ENCODE results near the gene MACROD2. TPM values are rescaled to one million over a fixed set of nuclear protein-coding genes. Genes with fewer than 3 reads are reported as not detected.

MACROD2 gene
- total RNA-seq, 5 donors from 2014 or later (not counting 1 experiment from before 2014, with no cell fraction given) = 0.23 to 1.3 (median 0.51) TPM; not detected in 2

- H3K36me3 ChIP-seq (ENCODE audit: control insufficient read depth in 2 of 2, extremely low read depth in 1 of 2, insufficient read depth in 1 of 2, low read length in 1 of 2) = no peaks in the 10 kb centered on the region
- CTCF ChIA-PET = no interaction called here
- peaks cover 12 to 21% (median 17%) of the 10 kb centered on the region in 3 donors for H3K9me3 Mint-ChIP-seq
- no peak overlapping the region for H3K4me3 Mint-ChIP-seq
- H3K4me3 ChIP-seq (ENCODE audit: control insufficient read depth in 1 of 2, extremely low read depth in 1 of 2, low read length in 1 of 2) = no peak overlapping the region
- no peak overlapping the region for H3K27ac Mint-ChIP-seq
- no peaks in the 10 kb centered on the region for H3K27me3 Mint-ChIP-seq
- DNase-seq = no peak
- WGBS (ENCODE audit: insufficient coverage) = 73% methylated on average over 1 of the region's 1 CpG
- no peaks in the 10 kb centered on the region for H3K9me3 ChIP-seq
- no peaks in the 10 kb centered on the region for H3K4me1 Mint-ChIP-seq
- ATAC-seq (replicated peaks in 1 of 4) = no peak
- H3K36me3 Mint-ChIP-seq = no peaks in the 10 kb centered on the region
- H3K27me3 ChIP-seq (replicated peaks in 1 of 2; ENCODE audit: control insufficient read depth in 2 of 2, extremely low read depth in 1 of 2, insufficient read depth in 2 of 2, low read length in 1 of 2) = no peaks in the 10 kb centered on the region
- no peak overlapping the region for H3K27ac ChIP-seq (ENCODE audit: low read length)
- POLR2A ChIA-PET = no interaction called here
- H3K4me1 ChIP-seq (ENCODE audit: control insufficient read depth in 1 of 2, extremely low read depth in 1 of 2, insufficient read depth in 2 of 2, low read length in 2 of 2) = no peaks in the 10 kb centered on the region
Observed at GRCh38 chr20:14643556-14643955, 648.2 kb downstream of the MACROD2 start.

GRCh38 chr20:14644306-14645097, 649.2 kb downstream of the MACROD2 start:
- H3K27me3 ChIP-seq (replicated peaks in 1 of 2; ENCODE audit: control insufficient read depth in 2 of 2, extremely low read depth in 1 of 2, insufficient read depth in 2 of 2, low read length in 1 of 2) = no peaks in the 10 kb centered on the region
- ATAC-seq (replicated peaks in 1 of 4) = no peak
- no peaks in the 10 kb centered on the region for H3K36me3 Mint-ChIP-seq
- H3K4me1 ChIP-seq (ENCODE audit: control insufficient read depth in 1 of 2, extremely low read depth in 1 of 2, insufficient read depth in 2 of 2, low read length in 2 of 2) = no peaks in the 10 kb centered on the region
- CTCF ChIA-PET = no interaction called here
- H3K27me3 Mint-ChIP-seq = no peaks in the 10 kb centered on the region
- no peaks in the 10 kb centered on the region for H3K9me3 ChIP-seq
- no peak overlapping the region for H3K4me3 Mint-ChIP-seq
- peaks cover 12 to 21% (median 17%) of the 10 kb centered on the region in 3 donors for H3K9me3 Mint-ChIP-seq
- no peak overlapping the region for H3K27ac Mint-ChIP-seq
- no peaks in the 10 kb centered on the region for H3K4me1 Mint-ChIP-seq
- H3K4me3 ChIP-seq (ENCODE audit: control insufficient read depth in 1 of 2, extremely low read depth in 1 of 2, low read length in 1 of 2) = no peak overlapping the region
- WGBS (ENCODE audit: insufficient coverage) = no CpG with 5 or more reads among the region's 2 CpGs
- DNase-seq = no peak
- no peaks in the 10 kb centered on the region for H3K36me3 ChIP-seq (ENCODE audit: control insufficient read depth in 2 of 2, extremely low read depth in 1 of 2, insufficient read depth in 1 of 2, low read length in 1 of 2)
- H3K27ac ChIP-seq (ENCODE audit: low read length) = no peak overlapping the region
- POLR2A ChIA-PET = no interaction called here

GRCh38 chr20:14647016-14647415, 651.7 kb downstream of the MACROD2 start:
- no peaks in the 10 kb centered on the region for H3K27me3 Mint-ChIP-seq
- CTCF ChIA-PET = no interaction called here

GRCh38 chr20:14649662-14650061, 654.3 kb downstream of the MACROD2 start:
- ATAC-seq (replicated peaks in 1 of 4) = no peak
- DNase-seq = no peak
- ChIA-PET CTCF (no interaction called here), POLR2A (no interaction called here)
- Mint-ChIP-seq H3K36me3 (no peaks in the 10 kb centered on the region), H3K27ac (no peak overlapping the region), H3K4me1 (no peaks in the 10 kb centered on the region), H3K9me3 (peaks cover 6 to 16% (median 8%) of the 10 kb centered on the region in 3 donors), H3K27me3 (no peaks in the 10 kb centered on the region), H3K4me3 (no peak overlapping the region)
- Histone ChIP-seq H3K27ac (ENCODE audit: low read length) (no peak overlapping the region), H3K9me3 (no peaks in the 10 kb centered on the region), H3K27me3 (replicated peaks in 1 of 2; ENCODE audit: control insufficient read depth in 2 of 2, extremely low read depth in 1 of 2, insufficient read depth in 2 of 2, low read length in 1 of 2) (no peaks in the 10 kb centered on the region), H3K4me3 (ENCODE audit: control insufficient read depth in 1 of 2, extremely low read depth in 1 of 2, low read length in 1 of 2) (no peak overlapping the region), H3K36me3 (ENCODE audit: control insufficient read depth in 2 of 2, extremely low read depth in 1 of 2, insufficient read depth in 1 of 2, low read length in 1 of 2) (no peaks in the 10 kb centered on the region), H3K4me1 (ENCODE audit: control insufficient read depth in 1 of 2, extremely low read depth in 1 of 2, insufficient read depth in 2 of 2, low read length in 2 of 2) (no peaks in the 10 kb centered on the region)
- WGBS (ENCODE audit: insufficient coverage) = no CpG with 5 or more reads among the region's 1 CpG

More at GRCh38 chr20:14647016-14647415, 651.7 kb downstream of the MACROD2 start:
- H3K4me1 ChIP-seq (ENCODE audit: control insufficient read depth in 1 of 2, extremely low read depth in 1 of 2, insufficient read depth in 2 of 2, low read length in 2 of 2) = no peaks in the 10 kb centered on the region
- WGBS (ENCODE audit: insufficient coverage) = no CpG with 5 or more reads among the region's 1 CpG
- Mint-ChIP-seq H3K27ac (no peak overlapping the region), H3K9me3 (peaks cover 7 to 24% (median 8%) of the 10 kb centered on the region in 3 donors), H3K36me3 (no peaks in the 10 kb centered on the region), H3K4me1 (no peaks in the 10 kb centered on the region), H3K4me3 (no peak overlapping the region)
- no peaks in the 10 kb centered on the region for H3K36me3 ChIP-seq (ENCODE audit: control insufficient read depth in 2 of 2, extremely low read depth in 1 of 2, insufficient read depth in 1 of 2, low read length in 1 of 2)
- H3K27ac ChIP-seq (ENCODE audit: low read length) = no peak overlapping the region
- H3K9me3 ChIP-seq = no peaks in the 10 kb centered on the region
- DNase-seq = no peak
- H3K4me3 ChIP-seq (ENCODE audit: control insufficient read depth in 1 of 2, extremely low read depth in 1 of 2, low read length in 1 of 2) = no peak overlapping the region
- no peak for ATAC-seq (replicated peaks in 1 of 4)
- no peaks in the 10 kb centered on the region for H3K27me3 ChIP-seq (replicated peaks in 1 of 2; ENCODE audit: control insufficient read depth in 2 of 2, extremely low read depth in 1 of 2, insufficient read depth in 2 of 2, low read length in 1 of 2)
- POLR2A ChIA-PET = no interaction called here

GRCh38 chr20:14657266-14658005, 662.1 kb downstream of the MACROD2 start:
- H3K27ac Mint-ChIP-seq = no peak overlapping the region
- ATAC-seq (replicated peaks in 1 of 4) (no peak), DNase-seq (no peak)
- Histone ChIP-seq H3K4me1 (ENCODE audit: control insufficient read depth in 1 of 2, extremely low read depth in 1 of 2, insufficient read depth in 2 of 2, low read length in 2 of 2) (no peaks in the 10 kb centered on the region), H3K27me3 (replicated peaks in 1 of 2; ENCODE audit: control insufficient read depth in 2 of 2, extremely low read depth in 1 of 2, insufficient read depth in 2 of 2, low read length in 1 of 2) (no peaks in the 10 kb centered on the region), H3K27ac (ENCODE audit: low read length) (no peak overlapping the region), H3K4me3 (ENCODE audit: control insufficient read depth in 1 of 2, extremely low read depth in 1 of 2, low read length in 1 of 2) (no peak overlapping the region), H3K9me3 (no peaks in the 10 kb centered on the region), H3K36me3 (ENCODE audit: control insufficient read depth in 2 of 2, extremely low read depth in 1 of 2, insufficient read depth in 1 of 2, low read length in 1 of 2) (no peaks in the 10 kb centered on the region)
- no peaks in the 10 kb centered on the region for H3K4me1 Mint-ChIP-seq
- peaks cover 7 to 16% (median 7%) of the 10 kb centered on the region in 3 donors for H3K9me3 Mint-ChIP-seq
- WGBS (ENCODE audit: insufficient coverage) = no CpG with 5 or more reads among the region's 4 CpGs
- CTCF ChIA-PET = no interaction called here
- H3K4me3 Mint-ChIP-seq = no peak overlapping the region
- POLR2A ChIA-PET = no interaction called here
- no peaks in the 10 kb centered on the region for H3K27me3 Mint-ChIP-seq
- no peaks in the 10 kb centered on the region for H3K36me3 Mint-ChIP-seq

GRCh38 chr20:14664101-14664500, 668.8 kb downstream of the MACROD2 start:
- Histone ChIP-seq H3K36me3 (ENCODE audit: control insufficient read depth in 2 of 2, extremely low read depth in 1 of 2, insufficient read depth in 1 of 2, low read length in 1 of 2) (no peaks in the 10 kb centered on the region), H3K9me3 (no peaks in the 10 kb centered on the region), H3K4me1 (ENCODE audit: control insufficient read depth in 1 of 2, extremely low read depth in 1 of 2, insufficient read depth in 2 of 2, low read length in 2 of 2) (no peaks in the 10 kb centered on the region), H3K4me3 (ENCODE audit: control insufficient read depth in 1 of 2, extremely low read depth in 1 of 2, low read length in 1 of 2) (no peak overlapping the region), H3K27me3 (replicated peaks in 1 of 2; ENCODE audit: control insufficient read depth in 2 of 2, extremely low read depth in 1 of 2, insufficient read depth in 2 of 2, low read length in 1 of 2) (no peaks in the 10 kb centered on the region), H3K27ac (ENCODE audit: low read length) (no peak overlapping the region)
- H3K27me3 Mint-ChIP-seq = no peaks in the 10 kb centered on the region
- ATAC-seq (replicated peaks in 1 of 4) (no peak), DNase-seq (no peak)
- H3K4me1 Mint-ChIP-seq = no peaks in the 10 kb centered on the region
- H3K27ac Mint-ChIP-seq = no peak overlapping the region
- no peaks in the 10 kb centered on the region for H3K36me3 Mint-ChIP-seq
- WGBS (ENCODE audit: insufficient coverage) = no CpG with 5 or more reads among the region's 3 CpGs
- ChIA-PET CTCF (no interaction called here), POLR2A (no interaction called here)
- no peak overlapping the region for H3K4me3 Mint-ChIP-seq
- H3K9me3 Mint-ChIP-seq = peaks cover 6 to 12% (median 8%) of the 10 kb centered on the region in 3 donors

All from T-cell (primary cell).